HG03064 (cell line): ENCODE measurements around the gene TRIM2.
"Not testable (repeated sequence)": the region's sequence is repeated elsewhere in the genome, so short reads cannot be mapped to it uniquely, and the experiment has no call there.

ENCODE experiments used
- ATAC-seq: cut with Tn5 transposase; IDR thresholded peaks from one replicate; pipeline ENCODE4 v1.9.1; 2021; ENCODE audit warnings: low read depth; ENCODE audit not compliant: unreplicated experiment

The TRIM2 gene

DNA sequence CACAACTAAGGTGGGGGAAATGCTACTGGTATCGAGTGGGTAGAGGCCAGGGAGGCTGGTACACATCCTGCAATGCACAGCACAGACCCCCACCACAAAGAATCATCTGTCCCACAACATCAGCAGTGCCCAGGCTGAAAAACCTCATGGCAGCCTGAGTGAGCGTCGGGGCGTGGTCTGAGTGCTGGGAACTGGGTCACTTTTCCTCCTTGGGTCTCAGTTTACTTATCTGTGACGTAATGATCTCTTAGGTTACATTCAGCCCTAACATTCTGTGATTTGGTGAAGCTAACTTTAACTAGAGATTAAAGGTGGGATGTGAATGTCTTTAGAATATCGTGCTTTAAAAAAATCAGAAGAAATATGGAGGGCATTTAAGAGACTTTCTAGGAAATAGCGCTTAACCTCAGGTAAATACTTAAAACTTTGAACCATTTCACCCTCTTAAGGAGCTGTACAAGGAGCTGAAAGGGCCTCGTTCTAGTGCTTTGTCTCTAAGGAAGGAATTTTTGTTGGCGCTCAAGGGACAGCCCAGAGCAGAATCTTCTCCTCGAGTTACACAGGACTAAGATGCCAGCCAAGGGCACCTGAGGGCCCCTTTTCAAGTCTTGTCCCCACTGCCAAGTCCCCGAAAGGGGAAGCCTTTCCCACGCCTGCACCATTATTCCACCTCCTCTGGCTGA, 18.1 kb upstream of the TRIM2 start:
- no peak for ATAC-seq

DNA sequence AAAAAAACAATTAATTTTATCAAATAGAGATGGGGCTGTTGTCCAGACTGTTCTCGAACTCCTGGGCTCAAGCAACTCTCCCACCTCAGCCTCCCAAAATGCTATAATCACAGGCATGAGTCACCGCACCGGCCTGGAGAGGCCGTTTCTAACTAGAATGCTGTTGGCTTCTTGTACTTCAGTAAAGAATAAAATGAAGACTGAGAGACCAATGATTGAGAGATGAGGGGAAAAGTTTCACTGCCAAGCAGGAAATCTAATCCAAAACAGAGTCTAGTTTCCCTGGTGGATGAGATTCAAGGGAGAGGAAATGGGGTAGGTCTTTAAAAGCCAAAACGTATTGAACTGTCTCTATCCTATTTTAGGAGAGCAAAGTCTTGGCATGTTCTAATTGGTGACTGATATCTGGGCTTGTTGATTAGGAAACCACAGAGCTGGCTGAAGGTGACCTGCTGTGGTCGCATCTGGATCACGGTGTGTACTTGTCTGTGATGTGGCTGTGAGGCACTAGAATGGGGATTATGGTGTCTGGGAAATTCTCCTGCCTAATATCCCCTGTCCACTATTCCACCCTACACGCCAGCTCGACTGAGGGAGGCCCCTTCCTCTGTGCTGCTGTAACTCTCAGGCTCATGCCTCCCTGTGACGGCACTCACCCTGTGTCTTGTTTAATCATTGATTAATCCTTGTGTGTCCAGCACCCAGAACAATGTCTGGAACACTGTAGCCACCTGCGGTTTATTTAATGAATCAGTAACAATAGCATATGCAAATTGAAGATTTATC, 15.0 kb upstream of the TRIM2 start:
- ATAC-seq = no peak

DNA sequence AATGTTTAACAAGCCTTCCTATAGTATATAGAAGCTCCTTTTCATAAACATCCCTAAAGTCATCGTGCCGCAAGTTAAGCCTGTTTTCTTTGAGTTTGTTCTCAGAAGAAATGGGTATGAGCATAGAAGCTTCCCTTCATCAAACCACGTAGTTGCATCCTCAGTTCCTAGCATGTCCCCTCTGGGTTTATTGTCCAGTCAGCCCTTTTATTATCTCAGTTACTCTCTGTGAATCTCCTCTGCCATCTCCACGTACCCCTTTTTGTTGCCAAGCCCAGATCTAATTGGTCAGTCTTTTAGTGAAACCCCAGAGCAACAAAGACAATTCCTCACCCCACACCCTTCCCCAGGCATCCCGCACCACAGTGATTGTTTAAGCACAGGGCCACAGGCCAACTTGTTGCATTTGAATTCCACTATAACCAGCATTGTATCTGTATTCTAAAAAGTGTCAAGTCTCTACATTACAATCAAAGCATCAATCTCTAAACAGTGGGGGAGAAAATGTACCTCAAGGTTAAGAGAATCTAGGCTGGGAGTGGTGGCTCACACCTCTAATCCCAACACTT, 12.4 kb upstream of the TRIM2 start:
- ATAC-seq = no peak

DNA sequence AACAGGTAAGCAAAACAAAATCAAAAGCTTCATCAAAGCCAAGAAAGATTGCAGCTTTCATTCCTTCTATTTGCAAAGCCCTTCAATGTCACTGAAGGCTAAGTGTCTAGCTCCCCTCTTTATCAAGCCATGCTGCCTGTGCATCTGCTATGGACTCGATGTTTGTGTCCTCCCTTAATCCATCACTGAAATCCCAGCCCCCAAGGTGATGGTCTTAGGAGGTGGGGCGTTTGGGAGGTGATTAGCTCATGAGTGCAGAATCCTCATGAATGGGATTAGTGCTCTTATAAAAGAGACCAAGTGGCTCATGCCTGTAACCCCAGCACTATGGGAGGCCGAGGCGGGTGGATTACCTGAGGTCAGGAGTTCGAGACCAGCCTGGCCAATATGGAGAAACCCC, 6.9 kb upstream of the TRIM2 start:
- no peak for ATAC-seq

DNA sequence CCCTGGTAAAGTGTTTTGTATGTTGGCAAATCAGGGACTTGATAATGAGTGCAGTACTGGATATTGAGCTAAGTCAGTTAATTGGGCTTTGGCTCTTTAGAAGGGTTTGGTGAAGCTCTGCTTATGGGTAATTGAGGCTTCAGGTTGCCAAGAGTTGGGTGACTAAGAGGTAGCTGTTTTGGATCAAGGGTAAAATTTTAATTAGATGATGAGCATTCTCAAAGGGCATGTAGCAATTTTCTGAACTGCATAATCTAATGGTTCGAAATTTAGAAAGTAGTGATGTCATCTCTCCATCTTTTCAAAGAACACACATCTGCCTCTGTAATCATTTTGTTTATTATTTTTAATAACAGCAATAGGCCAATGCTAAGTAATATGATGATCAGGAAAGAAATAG, 5.5 kb upstream of the TRIM2 start:
- no peak for ATAC-seq

DNA sequence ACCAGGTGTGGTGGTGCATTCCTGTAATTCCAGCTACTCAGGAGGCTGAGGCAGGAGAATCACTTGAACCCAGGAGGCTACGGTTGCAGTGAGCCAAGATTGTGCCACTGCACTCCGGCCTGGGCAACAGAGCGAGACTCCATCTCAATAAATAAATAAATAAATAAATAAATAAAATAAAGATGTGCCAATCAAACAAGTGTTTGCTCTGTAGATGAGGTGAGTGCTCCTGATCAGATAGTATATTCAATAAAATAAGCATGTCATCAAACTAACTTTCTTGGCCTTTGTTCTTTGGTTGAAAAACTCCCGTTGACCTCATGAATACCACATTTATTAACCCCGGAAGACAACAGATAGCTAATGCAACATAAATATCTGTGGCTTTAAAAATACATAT, 497 bp upstream of the TRIM2 start:
- ATAC-seq = not testable (repeated sequence)

DNA sequence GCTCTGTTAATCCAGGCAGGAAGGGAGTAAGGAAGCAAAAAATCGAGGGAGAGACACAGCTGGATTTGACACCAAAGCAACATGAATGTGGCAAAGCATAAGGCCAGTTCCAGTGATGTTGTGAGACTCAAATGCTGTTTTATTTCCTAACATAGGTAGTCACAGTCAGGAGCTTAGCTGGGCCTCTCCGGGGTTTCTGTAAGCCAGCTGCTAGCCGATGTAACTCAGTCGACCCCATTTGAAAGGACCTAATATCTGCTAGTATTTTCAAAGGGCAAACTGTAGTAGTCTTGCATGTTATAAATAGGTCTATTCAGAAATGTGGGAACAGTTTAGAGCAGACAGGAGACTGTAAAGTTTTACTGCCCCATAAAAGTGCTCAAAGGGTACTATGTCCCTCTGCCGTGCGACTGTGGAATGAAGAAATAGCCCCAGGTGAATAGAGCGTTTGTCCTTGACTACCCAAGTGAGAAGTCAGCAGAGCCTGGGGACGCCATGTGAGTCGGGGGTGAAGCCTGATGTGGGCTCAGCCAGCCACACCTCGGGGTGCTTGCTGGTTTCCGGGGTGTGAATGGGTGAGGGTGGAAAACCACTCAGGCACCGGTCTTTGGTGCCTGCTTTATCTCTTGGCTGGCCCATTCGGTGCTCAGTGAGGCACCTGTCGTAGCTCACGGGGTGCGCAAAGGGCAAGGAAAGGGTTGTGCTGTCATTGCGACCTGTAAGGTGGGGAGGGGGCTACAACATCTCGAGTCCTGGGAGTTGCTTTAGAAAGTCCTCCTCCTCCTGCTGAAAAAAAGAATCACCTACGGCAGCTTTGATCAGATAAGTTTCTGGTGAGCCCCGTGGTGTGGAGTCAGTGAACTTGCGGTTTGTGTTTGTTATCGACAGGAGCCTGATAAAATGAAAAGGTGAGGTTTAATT, 745 bp downstream of the TRIM2 start:
- no peak for ATAC-seq

DNA sequence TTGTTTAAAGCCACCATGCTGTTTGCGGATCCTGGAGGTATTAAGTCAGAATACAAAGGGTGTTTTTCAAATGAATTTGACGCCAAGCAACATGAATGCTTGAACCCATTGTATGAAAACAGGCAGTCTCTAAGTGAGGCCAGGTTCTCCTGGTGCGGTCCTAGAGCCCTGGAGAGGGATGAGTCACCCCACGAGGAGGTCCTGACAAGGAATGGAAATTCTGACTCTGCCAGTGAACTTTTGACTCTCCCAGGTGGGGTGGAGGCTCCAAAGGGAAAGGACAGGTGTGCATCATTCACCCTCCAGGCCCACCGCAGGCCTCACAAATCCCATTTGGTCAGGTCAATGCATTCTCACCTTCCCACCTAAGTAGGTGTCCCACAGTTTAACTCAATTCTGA, 1.5 kb downstream of the TRIM2 start:
- no peak for ATAC-seq

DNA sequence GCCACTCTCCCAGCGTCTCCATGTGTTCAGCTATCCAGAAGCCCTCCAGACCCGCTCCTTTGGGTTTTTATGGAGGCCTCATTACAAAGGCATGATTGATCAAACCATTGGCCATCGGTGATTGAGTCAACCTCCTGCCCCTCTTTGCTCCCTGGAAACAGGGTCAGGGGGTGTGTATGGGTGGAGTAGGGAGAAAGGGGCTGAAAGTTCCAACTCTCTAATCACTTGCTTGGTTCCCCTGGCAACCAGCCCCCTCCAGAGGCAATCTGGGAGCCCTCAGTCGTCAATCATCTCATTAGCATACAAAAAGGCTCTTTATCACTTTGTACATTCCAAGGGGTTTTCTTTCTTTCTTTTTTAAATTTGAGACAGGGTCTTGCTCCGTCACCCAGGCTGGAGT, 2.3 kb downstream of the TRIM2 start:
- ATAC-seq = no peak

DNA sequence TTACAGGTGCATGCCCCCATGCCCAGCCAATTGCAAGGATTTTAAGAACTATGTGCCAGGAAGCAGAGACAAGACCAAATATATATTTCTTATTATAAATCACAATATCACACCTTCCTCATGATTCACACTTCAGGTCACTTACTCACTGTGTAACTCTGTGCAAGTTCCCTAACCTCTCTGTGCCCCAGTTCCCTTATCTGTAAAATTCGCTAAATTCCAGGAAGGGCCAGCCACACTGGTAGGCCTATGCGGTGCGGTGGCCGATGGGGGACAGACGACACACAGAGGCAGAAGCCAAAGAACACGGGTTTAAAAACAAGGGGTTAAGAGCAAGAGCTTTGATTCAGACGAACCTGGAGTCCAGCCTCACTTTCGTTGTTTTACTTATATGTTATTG, 2.8 kb downstream of the TRIM2 start:
- no peak for ATAC-seq

DNA sequence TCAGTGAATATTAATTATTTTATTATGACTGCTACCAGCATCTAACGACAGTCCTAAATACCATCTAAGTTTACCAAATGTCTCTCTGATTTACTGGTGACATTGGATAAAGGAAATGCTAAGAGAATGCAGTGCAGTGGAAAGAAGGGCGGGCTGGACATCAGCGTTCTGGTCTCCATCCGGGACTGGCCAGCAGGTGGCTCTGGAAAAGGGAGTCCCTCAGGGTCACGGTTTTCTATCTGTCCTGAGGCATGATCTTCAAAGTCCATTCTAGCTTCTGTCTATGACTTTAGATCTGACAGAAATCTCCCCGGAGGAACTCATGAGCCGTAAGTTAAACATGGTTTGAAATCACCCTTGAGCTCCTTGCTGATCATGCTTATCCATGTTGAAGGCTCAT, 3.3 kb downstream of the TRIM2 start:
- ATAC-seq = no peak

DNA sequence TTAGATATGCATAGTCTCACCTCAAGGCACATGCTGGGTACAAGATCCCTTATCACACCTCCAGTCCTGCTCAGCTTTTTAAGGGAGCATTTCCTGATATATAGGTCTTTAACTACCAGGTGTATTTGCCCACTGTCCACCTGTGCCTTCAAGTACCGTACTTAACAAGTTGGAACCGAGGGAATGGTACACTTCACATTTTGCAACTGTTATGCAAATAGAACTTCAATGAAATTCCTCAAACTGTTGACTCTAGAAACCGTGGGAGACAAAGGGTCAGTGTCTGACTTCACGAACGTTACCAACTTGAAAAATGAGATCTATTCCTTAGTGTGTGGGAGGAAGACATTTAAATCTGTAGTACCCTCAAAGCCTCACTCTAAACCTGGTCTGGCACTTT, 5.2 kb downstream of the TRIM2 start:
- ATAC-seq = no peak

DNA sequence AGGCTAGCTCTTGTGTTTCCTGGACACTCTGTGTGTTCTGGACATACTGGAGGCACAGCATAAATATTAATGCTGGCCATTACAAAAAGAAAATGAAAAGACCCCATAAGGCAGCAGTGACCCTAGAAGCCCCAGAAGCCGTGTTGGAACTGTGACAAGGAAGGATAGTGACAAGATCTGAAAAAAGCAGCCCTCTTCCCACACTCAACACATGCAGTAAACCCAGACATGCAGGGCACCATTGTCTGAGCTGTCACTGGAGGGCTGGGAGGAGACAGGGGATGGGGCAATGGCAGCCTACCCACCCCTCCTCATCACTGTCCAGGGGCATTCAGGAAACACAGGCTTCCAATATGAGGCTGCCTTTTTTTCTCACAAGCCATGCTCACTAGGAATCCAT, 6.5 kb downstream of the TRIM2 start:
- no peak for ATAC-seq

DNA sequence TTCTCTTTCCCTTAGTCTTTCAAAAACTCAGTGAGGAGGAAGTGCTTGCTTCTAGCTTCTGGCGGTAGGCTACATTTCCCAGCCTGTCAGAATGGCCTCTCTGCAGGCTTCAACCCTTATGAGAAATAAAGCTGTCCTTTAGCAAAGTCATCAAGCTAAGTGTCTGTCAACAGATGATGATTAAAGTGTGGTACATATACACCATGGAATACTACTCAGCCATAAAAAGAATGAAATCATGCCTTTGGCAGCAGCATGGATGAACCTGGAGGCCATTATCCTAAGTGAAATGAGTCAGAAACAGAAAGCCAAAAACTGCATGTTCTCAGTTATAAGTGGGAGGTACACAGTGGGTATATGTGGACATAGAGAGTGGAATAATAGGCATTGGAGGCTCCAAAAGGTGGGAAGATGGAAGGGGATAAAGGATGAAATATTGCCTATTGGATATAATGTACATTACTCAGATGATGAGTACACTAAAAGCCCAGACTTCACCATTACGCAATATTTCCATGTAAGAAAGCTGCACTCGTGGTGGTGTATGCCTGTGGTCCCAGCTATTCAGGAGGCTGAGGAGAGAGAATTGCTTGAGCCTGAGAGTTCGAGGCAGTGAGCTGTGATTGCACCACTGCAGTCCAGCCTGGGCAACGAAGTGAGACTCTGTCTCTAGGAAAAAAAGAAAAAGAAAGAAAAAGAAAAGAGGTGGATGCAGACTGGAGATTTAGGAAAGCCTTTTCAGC, 7.9 kb downstream of the TRIM2 start:
- ATAC-seq = no peak

DNA sequence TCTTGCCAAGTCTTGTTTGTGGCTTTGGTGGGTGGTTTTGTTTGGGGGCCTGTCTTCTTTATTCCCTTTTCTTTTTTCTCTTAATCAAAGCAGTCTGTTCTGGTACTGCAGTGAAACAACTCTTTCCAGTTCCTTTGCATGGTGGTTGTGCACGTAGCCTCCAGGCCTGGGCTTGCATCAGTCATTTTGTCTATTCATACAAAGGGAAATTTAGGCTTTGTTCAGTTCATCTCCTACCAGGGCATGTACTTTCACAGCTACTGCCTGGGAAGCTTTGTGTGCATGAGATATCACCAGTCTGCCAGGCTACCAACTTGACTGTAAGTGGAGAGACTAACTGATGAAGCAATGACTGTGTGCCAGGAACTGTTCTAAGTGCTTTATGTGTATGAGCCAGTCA, 8.5 kb downstream of the TRIM2 start:
- ATAC-seq = no peak

DNA sequence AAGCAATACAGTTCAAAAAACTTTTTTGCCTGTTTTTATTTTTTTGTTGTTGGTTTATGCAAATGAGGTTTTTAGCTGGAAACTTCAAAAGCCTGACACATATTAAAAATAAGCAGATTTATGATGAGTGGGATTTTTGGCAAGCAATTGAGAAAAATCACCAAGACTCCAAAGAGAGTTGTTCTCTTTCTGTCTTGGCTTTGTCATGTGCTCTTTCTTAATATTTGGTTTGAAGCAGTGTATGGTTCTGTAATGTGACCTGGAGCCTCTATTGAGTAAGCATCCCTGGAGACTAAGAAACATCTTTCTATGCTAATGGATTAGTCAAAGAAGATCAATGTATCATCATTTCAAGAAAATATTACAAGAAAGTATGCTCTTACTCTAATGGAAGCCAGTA, 11.7 kb downstream of the TRIM2 start:
- no peak for ATAC-seq

DNA sequence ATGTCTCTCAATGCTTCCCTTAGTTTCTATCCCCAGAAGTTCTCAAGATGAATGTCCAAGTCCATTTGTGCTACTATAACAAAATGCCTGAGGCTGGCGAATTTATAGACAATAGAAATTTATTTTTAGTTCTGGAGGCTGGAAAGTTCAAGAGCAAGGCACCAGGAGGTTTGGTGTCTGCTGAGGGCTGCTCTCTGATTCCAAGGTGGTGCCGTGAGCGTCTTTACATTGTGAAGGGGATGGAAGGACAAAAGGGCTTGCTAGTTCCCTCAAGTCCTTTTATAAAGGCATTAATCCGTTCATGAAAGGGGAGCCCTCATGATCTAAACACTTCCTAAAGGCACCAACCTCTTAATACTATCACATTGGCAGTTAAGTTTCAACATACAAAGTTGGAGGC, 12.3 kb downstream of the TRIM2 start:
- ATAC-seq = no peak

DNA sequence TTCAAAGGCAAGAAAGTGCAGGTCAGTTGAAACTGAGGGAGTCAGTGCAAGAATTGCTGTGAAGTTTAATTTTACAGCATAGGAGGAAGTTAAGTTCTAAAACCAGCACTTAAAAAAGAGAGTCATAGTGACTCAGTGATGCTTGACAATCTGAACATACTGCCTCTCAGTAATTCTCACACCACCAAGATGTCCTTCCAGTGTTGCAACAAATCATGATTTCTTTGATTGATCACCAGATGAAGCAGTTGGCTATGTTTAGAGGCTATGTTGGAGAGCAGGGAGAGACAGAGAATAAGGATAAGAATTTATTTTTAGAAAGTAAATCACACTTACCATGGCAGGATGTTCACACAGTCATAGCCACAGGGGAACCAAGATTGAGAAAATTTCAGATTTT, 13.2 kb downstream of the TRIM2 start:
- ATAC-seq = no peak

DNA sequence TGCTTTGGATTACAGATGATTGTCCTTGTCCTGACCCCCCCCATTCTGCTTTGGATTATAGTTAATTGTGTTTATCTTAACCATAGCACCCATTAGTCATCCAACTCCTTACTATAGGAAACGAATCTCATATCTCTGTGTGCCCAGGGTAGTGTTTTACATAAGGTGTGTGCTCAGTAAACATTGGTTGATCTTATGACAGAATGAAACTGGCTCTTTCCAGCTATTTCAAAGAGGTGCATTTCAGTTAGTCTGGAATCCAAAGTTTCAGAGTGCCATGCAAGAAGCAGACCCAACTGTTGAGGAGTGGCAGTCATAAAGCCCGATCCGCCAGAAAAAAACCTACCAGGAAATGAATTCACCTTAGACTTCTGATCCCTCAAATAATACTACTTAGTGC, 14.7 kb downstream of the TRIM2 start:
- ATAC-seq = no peak

DNA sequence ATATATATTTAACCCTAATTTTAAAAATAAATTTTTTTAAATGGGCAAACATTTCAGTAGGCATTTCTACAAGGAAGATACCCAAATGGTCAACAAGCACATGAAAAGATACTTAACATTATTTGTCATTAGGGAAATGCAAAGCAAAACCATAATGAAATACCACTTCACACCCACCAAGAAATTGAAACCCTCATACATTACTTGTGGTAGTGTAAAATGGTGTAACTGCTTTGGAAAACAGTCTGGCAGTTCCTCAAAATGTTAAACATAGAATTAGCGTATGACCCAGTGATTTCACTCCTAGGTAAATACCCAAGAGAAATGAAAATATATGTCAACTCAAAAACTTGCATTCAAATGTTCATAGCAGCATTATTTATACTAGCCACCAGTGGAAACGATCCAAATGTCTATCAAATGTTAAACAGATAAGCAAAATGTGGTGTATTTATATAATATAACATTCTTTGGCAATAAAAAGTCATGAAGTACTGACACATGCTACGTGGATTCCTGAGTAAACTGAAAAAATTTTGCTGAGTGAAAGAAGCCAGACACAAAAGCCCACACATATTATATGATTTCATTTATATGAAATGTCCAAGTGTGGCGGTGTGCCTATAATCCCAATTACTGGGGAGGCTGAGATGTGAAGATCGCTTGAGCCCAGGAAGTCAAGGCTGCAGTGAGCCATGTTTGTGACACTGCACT, 16.6 kb downstream of the TRIM2 start:
- ATAC-seq = no peak
